ENCODE results near the gene RARRES2.
A peak's percentile ranks its signal among the peaks of the same experiment; 100 is the strongest.

The RARRES2 gene

GRCh38 chr7:150363370-150363769 lies 21.9 kb upstream of the RARRES2 start:
- DNase-seq (ENCODE audit: low read depth in 2 of 3, low spot score in 1 of 3), result no peak

- DNase-seq (ENCODE audit: low read depth in 2 of 3, low spot score in 1 of 3), result no peak
Measured at GRCh38 chr7:150361807-150362621, 20.6 kb upstream of the RARRES2 start.

- no peak for DNase-seq (ENCODE audit: low read depth in 2 of 3, low spot score in 1 of 3)
Measured at GRCh38 chr7:150361402-150361801, 20.0 kb upstream of the RARRES2 start.

GRCh38 chr7:150360363-150361058 lies 19.1 kb upstream of the RARRES2 start:
- DNase-seq (ENCODE audit: low read depth in 2 of 3, low spot score in 1 of 3), result no peak

- no peak for DNase-seq (ENCODE audit: low read depth in 2 of 3, low spot score in 1 of 3)
Measured at GRCh38 chr7:150359622-150360362, 18.4 kb upstream of the RARRES2 start.

GRCh38 chr7:150358988-150359621 lies 17.7 kb upstream of the RARRES2 start:
- no peak for DNase-seq (ENCODE audit: low read depth in 2 of 3, low spot score in 1 of 3)

GRCh38 chr7:150358433-150358832 lies 17.0 kb upstream of the RARRES2 start:
- no peak for DNase-seq (ENCODE audit: low read depth in 2 of 3, low spot score in 1 of 3)

- DNase-seq (ENCODE audit: low read depth in 2 of 3, low spot score in 1 of 3), result no peak
Measured at GRCh38 chr7:150357771-150358427, 16.5 kb upstream of the RARRES2 start.

GRCh38 chr7:150357270-150357669 lies 15.8 kb upstream of the RARRES2 start:
- peak in 2 of 3 donors; percentile 42 to 53 for DNase-seq (ENCODE audit: low read depth in 2 of 3, low spot score in 1 of 3)

GRCh38 chr7:150356265-150356897 lies 15.0 kb upstream of the RARRES2 start:
- DNase-seq (ENCODE audit: low read depth in 2 of 3, low spot score in 1 of 3), result peak in 1 of 3 donors; percentile 15

- DNase-seq (ENCODE audit: low read depth in 2 of 3, low spot score in 1 of 3), result no peak
Measured at GRCh38 chr7:150355666-150356059, 14.2 kb upstream of the RARRES2 start.

- DNase-seq (ENCODE audit: low read depth in 2 of 3, low spot score in 1 of 3), result no peak
Measured at GRCh38 chr7:150351587-150352194, 10.3 kb upstream of the RARRES2 start.

GRCh38 chr7:150346922-150347321 lies 5.5 kb upstream of the RARRES2 start:
- DNase-seq (ENCODE audit: low read depth in 2 of 3, low spot score in 1 of 3), result no peak

GRCh38 chr7:150345012-150345411 lies 3.6 kb upstream of the RARRES2 start:
- DNase-seq (ENCODE audit: low read depth in 2 of 3, low spot score in 1 of 3), result no peak

GRCh38 chr7:150344299-150344698 lies 2.9 kb upstream of the RARRES2 start:
- DNase-seq (ENCODE audit: low read depth in 2 of 3, low spot score in 1 of 3), result no peak

GRCh38 chr7:150343225-150343624 lies 1.8 kb upstream of the RARRES2 start:
- no peak for DNase-seq (ENCODE audit: low read depth in 2 of 3, low spot score in 1 of 3)

GRCh38 chr7:150342121-150342408 lies 636 bp upstream of the RARRES2 start:
- DNase-seq (ENCODE audit: low read depth in 2 of 3, low spot score in 1 of 3), result no peak

- DNase-seq (ENCODE audit: low read depth in 2 of 3, low spot score in 1 of 3), result no peak
Measured at GRCh38 chr7:150340875-150341262, 560 bp downstream of the RARRES2 start.

- no peak for DNase-seq (ENCODE audit: low read depth in 2 of 3, low spot score in 1 of 3)
Measured at GRCh38 chr7:150340024-150340749, 1.2 kb downstream of the RARRES2 start.

- DNase-seq (ENCODE audit: low read depth in 2 of 3, low spot score in 1 of 3), result no peak
Measured at GRCh38 chr7:150339409-150339809, 2.0 kb downstream of the RARRES2 start.

All from stimulated activated CD4-positive, alpha-beta T cell treated with anti-CD3 and anti-CD28 coated beads, Interleukin-12 subunit alpha, Interleukin-12 subunit beta, amount 100 ng/mL, for 48 hours (primary cell).